GM12878 (cell line): ENCODE results near the gene MAGEH1. TPM values are rescaled to one million over a fixed set of nuclear protein-coding genes. Genes with fewer than 3 reads are reported as not detected.

ENCODE experiments used
- ATAC-seq: fragments of 200-7000 bp; cut with Tn5 transposase; 3 replicates; pipeline ENCODE4 v1.9.1; 2020; ENCODE audit warnings: mild to moderate bottlenecking, moderate library complexity
- BruUV-seq: library from RNA; stranded (reverse); fragments of 400-500 nt; replicated peaks from 2 replicates; lab custom pipeline; 2021; lab: Mats Ljungman, UMichigan
- CTCF ChIA-PET: fragments of 300-600 bp; sonication (Branson Sonifier 250); formaldehyde crosslinking; extraction: SDS; loops from one replicate; lab custom pipeline; 2021; ENCODE audit warnings: inconsistent platforms; lab: Yijun Ruan, JAX
- POLR2A ChIA-PET: fragments of 350-600 bp; formaldehyde crosslinking; extraction: SDS; loops from one replicate; lab custom pipeline; 2021; ENCODE audit warnings: inconsistent platforms; lab: Charles Lee
- RAD21 ChIA-PET: fragments of 300-600 bp; sonication (Branson Sonifier 250); formaldehyde crosslinking; loops from one replicate; lab custom pipeline; 2023; ENCODE audit warnings: antibody characterized with exemption; ENCODE audit not compliant: unreplicated experiment; lab: Charles Lee
- SMC1A ChIA-PET: fragments of 300-600 bp; sonication (Branson Sonifier 250); formaldehyde crosslinking; loops from one replicate; lab custom pipeline; 2023; ENCODE audit not compliant: unreplicated experiment, uncharacterized antibody; lab: Charles Lee
- DNase-seq: peaks from one replicate; pipeline ENCODE4 v3.0.0-alpha.2; 2011; ENCODE audit warnings: low read depth, low spot score
- FAIRE-seq: peaks from 3 replicates; lab custom pipeline; 2011; peaks lifted over from hg19 to GRCh38; lab: Jason Lieb, UNC
- H2AFZ ChIP-seq: 2 replicates; pipeline ENCODE4 v1.6.0; 2011; ENCODE audit warnings: low read depth, low read length, control low read depth; ENCODE audit not compliant: control insufficient read depth
- H3K27ac ChIP-seq: 2 replicates; pipeline ENCODE4 v1.5.1; 2011; ENCODE audit warnings: control low read depth; ENCODE audit not compliant: control insufficient read depth, insufficient read depth
- H3K27me3 ChIP-seq, 2 experiments: replicated peaks in 1 of 2; 2 replicates each; pipeline versions ENCODE4 v1.6.0 to v1.6.1; 2011; ENCODE audit warnings: low read length in 1 of 2; ENCODE audit not compliant: control insufficient read depth in 2 of 2, insufficient read depth in 2 of 2
- H3K36me3 ChIP-seq, 2 experiments: 2 replicates each; pipeline ENCODE4 v1.5.1; 2011; ENCODE audit warnings: low read length in 1 of 2; ENCODE audit not compliant: control insufficient read depth in 2 of 2, insufficient read depth in 2 of 2
- H3K4me1 ChIP-seq: 2 replicates; pipeline ENCODE4 v1.6.1; 2011; ENCODE audit warnings: mild to moderate bottlenecking, low read length, moderate library complexity, mixed read lengths; ENCODE audit not compliant: control insufficient read depth, insufficient read depth
- H3K4me2 ChIP-seq: 2 replicates; pipeline ENCODE4 v1.6.0; 2011; ENCODE audit warnings: control low read depth; ENCODE audit not compliant: control insufficient read depth, insufficient read depth
- H3K4me3 ChIP-seq: fragments of 200-600 bp; sonication (generic); 2 replicates; pipeline ENCODE4 v1.5.1; 2016
- H3K79me2 ChIP-seq: 2 replicates; pipeline ENCODE4 v1.6.0; 2011; ENCODE audit warnings: low read length; ENCODE audit not compliant: control insufficient read depth, insufficient read depth
- H3K9ac ChIP-seq: 2 replicates; pipeline ENCODE4 v1.8.0; 2011; ENCODE audit warnings: low read length, control low read depth, mixed read lengths; ENCODE audit not compliant: control insufficient read depth, insufficient read depth
- H3K9me3 ChIP-seq: replicated peaks from 3 replicates; pipeline ENCODE4 v1.5.1; 2011; ENCODE audit warnings: mild to moderate bottlenecking, low read length; ENCODE audit not compliant: control insufficient read depth, insufficient read depth
- H4K20me1 ChIP-seq: 2 replicates; pipeline ENCODE4 v1.6.0; 2011; ENCODE audit not compliant: control insufficient read depth, insufficient read depth
- BCLAF1 ChIP-seq: fragments of 450-650 bp; IDR thresholded peaks from 2 replicates; pipeline ENCODE4 v1.6.1; 2017; ENCODE audit warnings: antibody characterized with exemption, mild to moderate bottlenecking, moderate library complexity
- CBX5 ChIP-seq: sonication (generic); IDR thresholded peaks from 2 replicates; pipeline ENCODE4 v1.6.1; 2016; ENCODE audit warnings: low read depth, moderate library complexity, mild to moderate bottlenecking, inconsistent platforms
- CTCF ChIP-seq, 3 experiments: IDR thresholded peaks in 2 of 3; conservative IDR thresholded peaks in 1 of 3; 2 replicates each; pipeline ENCODE4 v1.5.1; 2011; ENCODE audit warnings: low read depth in 3 of 3, low read length in 3 of 3, mild to moderate bottlenecking in 3 of 3, control low read depth in 2 of 3, moderate library complexity in 2 of 3, inconsistent platforms in 1 of 3, mixed read lengths in 1 of 3; ENCODE audit not compliant: control insufficient read depth in 2 of 3, insufficient read depth in 1 of 3; ENCODE audit errors: extremely low read depth in 1 of 3
- EGR1 ChIP-seq, 2 experiments: IDR thresholded peaks; 1 replicate in 1 of 2; 2 replicates in 1 of 2; pipeline ENCODE4 v1.6.1; 2011 to 2012; ENCODE audit warnings: low read depth in 2 of 2, low read length in 2 of 2, borderline replicate concordance in 1 of 2, mild to moderate bottlenecking in 1 of 2, moderate library complexity in 1 of 2
- GATAD2B ChIP-seq: fragments of 450-650 bp; conservative IDR thresholded peaks from 2 replicates; pipeline ENCODE4 v1.6.1; 2017; ENCODE audit warnings: low read depth, mild to moderate bottlenecking, moderate library complexity
- MXI1 ChIP-seq: fragments of 150-350 bp; IDR thresholded peaks from 2 replicates; pipeline ENCODE4 v1.6.1; 2011; ENCODE audit warnings: low read depth, mild to moderate bottlenecking, inconsistent platforms, low read length, improper control_type of control experiment
- MYB ChIP-seq: fragments of 150-350 bp; IDR thresholded peaks from 2 replicates; pipeline ENCODE4 v1.6.1; 2014; ENCODE audit warnings: mild to moderate bottlenecking, low read depth, low read length, borderline replicate concordance
- NR2F1 ChIP-seq: fragments of 450-650 bp; conservative IDR thresholded peaks from 2 replicates; pipeline ENCODE4 v1.6.1; 2017; ENCODE audit warnings: mild to moderate bottlenecking
- POLR2AphosphoS5 ChIP-seq: IDR thresholded peaks from 2 replicates; pipeline ENCODE4 v1.6.1; 2011; ENCODE audit warnings: mild to moderate bottlenecking, low read length, inconsistent platforms
- RAD51 ChIP-seq: fragments of 450-650 bp; IDR thresholded peaks from 2 replicates; pipeline ENCODE4 v1.6.1; 2016; ENCODE audit warnings: moderate library complexity, mild to moderate bottlenecking, inconsistent platforms
- SPI1 ChIP-seq: IDR thresholded peaks from 2 replicates; pipeline ENCODE4 v1.6.1; 2011; ENCODE audit warnings: low read depth, mild to moderate bottlenecking, low read length, moderate library complexity, borderline replicate concordance; ENCODE audit not compliant: insufficient read depth
- STAT1 ChIP-seq: fragments of 450-650 bp; conservative IDR thresholded peaks from 2 replicates; pipeline ENCODE4 v1.6.1; 2014; ENCODE audit warnings: antibody characterized with exemption, mild to moderate bottlenecking
- WGBS: methylation state at CpG from one replicate; pipeline ENCODE4 v1.1.6; 2016; ENCODE audit warnings: low lambda C conversion rate; ENCODE audit not compliant: insufficient replicate concordance, insufficient coverage; ENCODE audit errors: missing lambda C conversion rate; 5-methylcytosine and 5-hydroxymethylcytosine counted together
- in situ Hi-C: fragments of 300-500 bp; cut with MboI; formaldehyde crosslinking; loops from 9 replicates; pipeline ENCODE4 v1.14.3; 2018; ENCODE audit warnings: mixed read lengths
- intact Hi-C: fragments of 100-400 bp; cut with micrococcal nuclease; formaldehyde crosslinking; loops from one replicate; pipeline ENCODE4 v1.14.2; 2022; ENCODE audit not compliant: unreplicated experiment
- polyA plus RNA-seq, 11 experiments: library from polyadenylated mRNA; depleted of rRNA in 4 of 11; unstranded in 6 of 11; stranded (reverse) in 5 of 11; fragments of >200 nt; fragmentation: Nextera tagmentation in 4 of 11; fragmentation: Illumina TruSeq in 1 of 11; extraction: Ambion mirVana in 4 of 11; extraction: Trizol in 1 of 11; gene quantifications; 1 replicate in 1 of 11; 2 replicates in 10 of 11; pipeline versions ENCODE4 v1.2.1 to v1.2.3, GENCODE V29; 2011 to 2016; ENCODE audit warnings: inconsistent platforms in 2 of 11, missing spikeins in 2 of 11, low read depth in 1 of 11
- total RNA-seq, 4 experiments: library from RNA; depleted of rRNA in 3 of 4; stranded (reverse); fragments of >200 nt in 3 of 4; fragmentation: Illumina TruSeq in 1 of 4; extraction: Trizol in 1 of 4; gene quantifications; 2 replicates each; pipeline versions ENCODE4 v1.2.1 to v1.2.3, GENCODE V29; 2013 to 2021

MAGEH1 gene
- total and polyA plus RNA-seq, 10 of the 15 experiments (the other 5 are each of a cell fraction or from before 2014, with no cell fraction given) = 8.7 to 25.2 (median 18.3) TPM

DNA sequence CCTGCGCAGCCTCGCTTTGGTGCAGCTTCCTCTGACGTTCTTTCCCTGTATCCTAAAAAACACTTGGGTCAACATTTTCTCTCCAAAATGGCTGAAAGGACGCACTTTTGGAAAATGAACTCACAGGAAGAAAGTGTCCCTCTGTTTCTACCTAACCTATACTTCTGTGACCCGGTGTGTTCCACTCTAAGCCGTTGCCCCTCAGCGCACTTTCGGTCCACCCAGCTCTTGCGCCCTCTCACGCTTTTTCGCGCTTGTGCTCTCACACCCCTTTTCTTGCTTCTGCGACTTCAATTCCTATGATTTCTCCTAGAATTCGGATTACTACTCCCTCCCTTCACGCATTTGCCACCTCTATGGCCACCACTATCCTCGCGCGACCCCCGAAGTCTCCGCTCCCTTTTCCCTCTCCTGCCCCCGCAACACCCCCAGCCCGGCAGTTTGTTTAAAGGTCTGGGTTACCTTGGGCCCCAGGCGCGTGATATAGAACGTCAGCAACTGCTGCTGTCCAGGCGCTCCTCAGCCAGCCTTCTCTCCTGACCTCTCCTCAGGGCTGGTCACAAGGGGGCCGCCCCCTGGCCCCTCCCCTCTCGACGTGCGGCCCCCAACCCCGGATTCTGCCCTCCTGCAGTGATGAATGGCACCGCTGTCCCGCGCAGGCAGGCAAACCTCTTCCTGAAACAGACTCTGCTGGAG lies 37.5 kb downstream of the MAGEH1 start, which contains the start of gene USP51:
Gene USP51 (minus strand): TSS at position 535 of the 696 bp plus-strand sequence. CDS start 909 bp downstream, outside the sequence.
- H4K20me1 ChIP-seq = no peaks in the 10 kb centered on the region
- CTCF ChIA-PET = interaction anchor here (0.6 to 1.8 kb wide), 9 partner anchors 36 to 1237 kb away, joined by 3 to 8 read pairs (median 4); partner anchors contain the start of genes MAGEH1 and RRAGB
- RAD21 ChIA-PET = interaction anchor here (0.7 to 2.2 kb wide), 5 partner anchors 38 to 1239 kb away, joined by 3 to 15 read pairs (median 4); partner anchors contain the start of gene MAGEH1
- DNase-seq (peak; percentile 16), ATAC-seq (peak; percentile 78), FAIRE-seq (no peak)
- intact Hi-C loops (no loop called here), in situ Hi-C loops (loop anchor here (25.0 kb wide), 1 partner anchor 748 kb away; the partner anchor contains the start of gene KLF8)
- H3K27ac ChIP-seq = peak within 1 kb of the TSS; percentile 57
- H3K4me3 ChIP-seq = peak within 1 kb of the TSS; percentile 72
- no peaks in the 10 kb centered on the region for H3K27me3 ChIP-seq
- SMC1A ChIA-PET = interaction anchor here (1.5 to 1.8 kb wide), 3 partner anchors 38 to 228 kb away, joined by 3 to 7 read pairs (median 7); partner anchors contain the start of genes MAGEH1 and RRAGB
- WGBS = 35% methylated on average over 28 of the region's 34 CpGs
- no peaks in the 10 kb centered on the region for H3K36me3 ChIP-seq
- BruUV-seq = no TSS peak
- H3K9ac ChIP-seq = peak within 1 kb of the TSS; percentile 65
- no peaks in the 10 kb centered on the region; the same call in 2 of the 3 replicates for H3K9me3 ChIP-seq
- H3K79me2 ChIP-seq = no peaks in the 10 kb centered on the region
- peak within 1 kb of the TSS; percentile 82 for H2AFZ ChIP-seq
- POLR2A ChIA-PET = interaction anchor here (1.0 to 2.6 kb wide), 2 partner anchors 38 to 744 kb away, joined by 3 to 12 read pairs; partner anchors contain the start of gene MAGEH1
- peak within 1 kb of the TSS; percentile 71 for H3K4me2 ChIP-seq
- TF ChIP-seq POLR2AphosphoS5 (no peak; the same call in 1 of the 2 replicates), GATAD2B (0 out of 2 replicates have a peak, but pooled peaks have one; percentile 5), RAD51 (0 out of 2 replicates have a peak, but pooled peaks have one; percentile 16), SPI1 (no peak), NR2F1 (0 out of 2 replicates have a peak, but pooled peaks have one; percentile 18), BCLAF1 (no peak), STAT1 (no peak), EGR1 (IDR thresholded peaks at IDR 0.05; ENCODE audit: borderline replicate concordance in 1 of 2, low read depth in 2 of 2, low read length in 2 of 2) (0 out of 3 replicates have a peak, but pooled peaks of 1 of the 2 experiments have one; percentile 30), CBX5 (0 out of 2 replicates have a peak, but pooled peaks have one; percentile 24), CTCF (IDR thresholded peaks at IDR 0.05 in 2 of 3, conservative IDR thresholded peaks at IDR 0.05 in 1 of 3; ENCODE audit: control insufficient read depth in 2 of 3, extremely low read depth in 1 of 3, insufficient read depth in 1 of 3, low read depth in 3 of 3, low read length in 3 of 3) (peak in 1 of 3 experiments; percentile 10; a peak in 1 of 6 replicates), MYB (no peak), MXI1 (peak; percentile 0; the same call in 1 of the 2 replicates)
- no peaks in the 10 kb centered on the region for H3K4me1 ChIP-seq
